Measurements from ENCODE around the gene ALDOA. TPM values are rescaled to one million over a fixed set of nuclear protein-coding genes. Genes with fewer than 3 reads are reported as not detected.

Gene ALDOA
- total RNA-seq, 1 donor from 2014 or later = 1,497 TPM

- Histone ChIP-seq H3K4me3 (ENCODE audit: low read length in 3 of 3) (no peak overlapping the region), H3K27me3 (ENCODE audit: control insufficient read depth in 3 of 3, insufficient read depth in 3 of 3, low read length in 3 of 3) (no peaks in the 10 kb centered on the region), H3K9ac (ENCODE audit: low read depth in 1 of 3, low read length in 3 of 3) (peak overlapping the region in 1 of 3 donors; percentile 16), H3K36me3 (ENCODE audit: control insufficient read depth in 3 of 3, insufficient read depth in 3 of 3, low read length in 3 of 3) (peaks cover 18 to 21% (median 20%) of the 10 kb centered on the region in 3 donors), H3K9me3 (ENCODE audit: control insufficient read depth in 3 of 3, low read length in 3 of 3) (no peaks in the 10 kb centered on the region), H3K27ac (ENCODE audit: low read depth, low read length) (no peak overlapping the region), H3K4me1 (ENCODE audit: control insufficient read depth in 3 of 3, insufficient read depth in 3 of 3, low read length in 3 of 3) (peaks cover 10 to 28% (median 24%) of the 10 kb centered on the region in 3 donors)
Measured at GRCh38 chr16:30088237-30088831, 22.8 kb downstream of the ALDOA start.

GRCh38 chr16:30088832-30089624 lies 23.5 kb downstream of the ALDOA start:
- Histone ChIP-seq H3K4me1 (ENCODE audit: control insufficient read depth in 3 of 3, insufficient read depth in 3 of 3, low read length in 3 of 3) (peaks cover 13 to 31% (median 28%) of the 10 kb centered on the region in 3 donors), H3K4me3 (ENCODE audit: low read length in 3 of 3) (no peak overlapping the region), H3K27ac (ENCODE audit: low read depth, low read length) (no peak overlapping the region), H3K9me3 (ENCODE audit: control insufficient read depth in 3 of 3, low read length in 3 of 3) (no peaks in the 10 kb centered on the region), H3K36me3 (ENCODE audit: control insufficient read depth in 3 of 3, insufficient read depth in 3 of 3, low read length in 3 of 3) (peaks cover 15 to 18% (median 16%) of the 10 kb centered on the region in 3 donors), H3K9ac (ENCODE audit: low read depth in 1 of 3, low read length in 3 of 3) (peak overlapping the region in 1 of 3 donors; percentile 16), H3K27me3 (ENCODE audit: control insufficient read depth in 3 of 3, insufficient read depth in 3 of 3, low read length in 3 of 3) (no peaks in the 10 kb centered on the region)

GRCh38 chr16:30090610-30091331 lies 25.2 kb downstream of the ALDOA start:
- H3K9ac ChIP-seq (ENCODE audit: low read depth in 1 of 3, low read length in 3 of 3) = peak overlapping the region in 1 of 3 donors; percentile 89
- H3K36me3 ChIP-seq (ENCODE audit: control insufficient read depth in 3 of 3, insufficient read depth in 3 of 3, low read length in 3 of 3) = peaks cover 13 to 15% (median 14%) of the 10 kb centered on the region in 3 donors
- no peaks in the 10 kb centered on the region for H3K27me3 ChIP-seq (ENCODE audit: control insufficient read depth in 3 of 3, insufficient read depth in 3 of 3, low read length in 3 of 3)
- peaks cover 29 to 46% (median 43%) of the 10 kb centered on the region in 3 donors for H3K4me1 ChIP-seq (ENCODE audit: control insufficient read depth in 3 of 3, insufficient read depth in 3 of 3, low read length in 3 of 3)
- no peak overlapping the region for H3K4me3 ChIP-seq (ENCODE audit: low read length in 3 of 3)
- H3K27ac ChIP-seq (ENCODE audit: low read depth, low read length) = peak overlapping the region; percentile 85
- no peaks in the 10 kb centered on the region for H3K9me3 ChIP-seq (ENCODE audit: control insufficient read depth in 3 of 3, low read length in 3 of 3)

GRCh38 chr16:30091474-30092372 lies 26.2 kb downstream of the ALDOA start, which contains the start of gene TBX6:
Gene TBX6, minus strand, starts transcription at chr16:30091924. Its CDS starts 731 bp downstream, at chr16:30091193.
- H3K4me3 ChIP-seq (ENCODE audit: low read length in 3 of 3) = peak within 1 kb of the TSS; percentile 71 to 83 (median 77)
- H3K9ac ChIP-seq (ENCODE audit: low read depth in 1 of 3, low read length in 3 of 3) = peak within 1 kb of the TSS; percentile 72 to 89 (median 81)
- H3K9me3 ChIP-seq (ENCODE audit: control insufficient read depth in 3 of 3, low read length in 3 of 3) = no peaks in the 10 kb centered on the region
- peak within 1 kb of the TSS; percentile 85 for H3K27ac ChIP-seq (ENCODE audit: low read depth, low read length)
- peaks cover 33 to 51% (median 47%) of the 10 kb centered on the region in 3 donors for H3K4me1 ChIP-seq (ENCODE audit: control insufficient read depth in 3 of 3, insufficient read depth in 3 of 3, low read length in 3 of 3)
- no peaks in the 10 kb centered on the region for H3K27me3 ChIP-seq (ENCODE audit: control insufficient read depth in 3 of 3, insufficient read depth in 3 of 3, low read length in 3 of 3)
- H3K36me3 ChIP-seq (ENCODE audit: control insufficient read depth in 3 of 3, insufficient read depth in 3 of 3, low read length in 3 of 3) = peaks cover 13 to 15% (median 14%) of the 10 kb centered on the region in 3 donors

GRCh38 chr16:30092373-30093010 lies 26.9 kb downstream of the ALDOA start:
- peak overlapping the region; percentile 64 to 80 (median 77) for H3K4me3 ChIP-seq (ENCODE audit: low read length in 3 of 3)
- peaks cover 12 to 15% (median 14%) of the 10 kb centered on the region in 3 donors for H3K36me3 ChIP-seq (ENCODE audit: control insufficient read depth in 3 of 3, insufficient read depth in 3 of 3, low read length in 3 of 3)
- H3K9me3 ChIP-seq (ENCODE audit: control insufficient read depth in 3 of 3, low read length in 3 of 3) = peaks cover 0 to 4% (median 4%) of the 10 kb centered on the region in 3 donors
- no peaks in the 10 kb centered on the region for H3K27me3 ChIP-seq (ENCODE audit: control insufficient read depth in 3 of 3, insufficient read depth in 3 of 3, low read length in 3 of 3)
- H3K27ac ChIP-seq (ENCODE audit: low read depth, low read length) = peak overlapping the region; percentile 85
- H3K4me1 ChIP-seq (ENCODE audit: control insufficient read depth in 3 of 3, insufficient read depth in 3 of 3, low read length in 3 of 3) = peaks cover 34 to 53% (median 47%) of the 10 kb centered on the region in 3 donors
- H3K9ac ChIP-seq (ENCODE audit: low read depth in 1 of 3, low read length in 3 of 3) = peak overlapping the region; percentile 72 to 89 (median 81)

- Histone ChIP-seq H3K4me3 (ENCODE audit: low read length in 3 of 3) (peak overlapping the region; percentile 92 to 99 (median 95)), H3K4me1 (ENCODE audit: control insufficient read depth in 3 of 3, insufficient read depth in 3 of 3, low read length in 3 of 3) (peaks cover 34 to 48% (median 47%) of the 10 kb centered on the region in 3 donors), H3K36me3 (ENCODE audit: control insufficient read depth in 3 of 3, insufficient read depth in 3 of 3, low read length in 3 of 3) (peaks cover 11 to 15% (median 14%) of the 10 kb centered on the region in 3 donors), H3K9me3 (ENCODE audit: control insufficient read depth in 3 of 3, low read length in 3 of 3) (peaks cover 0 to 4% (median 4%) of the 10 kb centered on the region in 3 donors), H3K9ac (ENCODE audit: low read depth in 1 of 3, low read length in 3 of 3) (peak overlapping the region; percentile 98 to 100 (median 99)), H3K27ac (ENCODE audit: low read depth, low read length) (peak overlapping the region; percentile 96), H3K27me3 (ENCODE audit: control insufficient read depth in 3 of 3, insufficient read depth in 3 of 3, low read length in 3 of 3) (no peaks in the 10 kb centered on the region)
Measured at GRCh38 chr16:30094541-30095165, 29.1 kb downstream of the ALDOA start.

GRCh38 chr16:30095166-30096078 lies 29.9 kb downstream of the ALDOA start:
- no peaks in the 10 kb centered on the region for H3K27me3 ChIP-seq (ENCODE audit: control insufficient read depth in 3 of 3, insufficient read depth in 3 of 3, low read length in 3 of 3)
- peaks cover 0 to 4% (median 4%) of the 10 kb centered on the region in 3 donors for H3K9me3 ChIP-seq (ENCODE audit: control insufficient read depth in 3 of 3, low read length in 3 of 3)
- H3K4me3 ChIP-seq (ENCODE audit: low read length in 3 of 3) = peak overlapping the region; percentile 92 to 99 (median 95)
- H3K4me1 ChIP-seq (ENCODE audit: control insufficient read depth in 3 of 3, insufficient read depth in 3 of 3, low read length in 3 of 3) = peaks cover 34 to 47% (median 43%) of the 10 kb centered on the region in 3 donors
- peaks cover 11 to 15% (median 14%) of the 10 kb centered on the region in 3 donors for H3K36me3 ChIP-seq (ENCODE audit: control insufficient read depth in 3 of 3, insufficient read depth in 3 of 3, low read length in 3 of 3)
- peak overlapping the region; percentile 96 for H3K27ac ChIP-seq (ENCODE audit: low read depth, low read length)
- peak overlapping the region; percentile 98 to 100 (median 99) for H3K9ac ChIP-seq (ENCODE audit: low read depth in 1 of 3, low read length in 3 of 3)

All from skeletal muscle tissue (tissue), 4 donors.